ENCODE data around the gene DLST. TPM values are rescaled to one million over a fixed set of nuclear protein-coding genes. Genes with fewer than 3 reads are reported as not detected.

Gene DLST
- 42.7 and 51.6 TPM in 2 replicates for total RNA-seq (2014; rRNA removed; shearing (Covaris generic))
- 101 and 145 TPM in 2 replicates for polyA plus RNA-seq (2015; cell fraction: cytosol; rRNA removed)
- polyA plus RNA-seq (2015; cell fraction: nucleus; rRNA removed) = 180 and 193 TPM in 2 replicates

- in situ Hi-C loops (cut with HindIII; ENCODE audit: low pct_unique_long_range_greater_than_20kb, low sequenced_read_pairs) = no loop called here
Observed at GRCh38 chr14:74881431-74882102, at the start of gene DLST. Gene DLST, plus strand, starts transcription at chr14:74881916. Its CDS starts 38 bp downstream, at chr14:74881954.

GRCh38 chr14:74832849-74833248 lies 48.9 kb upstream of the DLST start:
- in situ Hi-C loops (cut with HindIII; ENCODE audit: low pct_unique_long_range_greater_than_20kb, low sequenced_read_pairs) = no loop called here
- DNase-seq (ENCODE audit: low read depth, low spot score) = no peak

More at GRCh38 chr14:74881431-74882102, at the start of gene DLST:
- peak; percentile 76 for DNase-seq (ENCODE audit: low read depth, low spot score)

GRCh38 chr14:74834692-74835392 lies 46.9 kb upstream of the DLST start:
- DNase-seq (ENCODE audit: low read depth, low spot score) = no peak
- in situ Hi-C loops (cut with HindIII; ENCODE audit: low pct_unique_long_range_greater_than_20kb, low sequenced_read_pairs) = no loop called here

GRCh38 chr14:74835645-74836250 lies 46.0 kb upstream of the DLST start:
- DNase-seq (ENCODE audit: low read depth, low spot score) = no peak
- in situ Hi-C loops (cut with HindIII; ENCODE audit: low pct_unique_long_range_greater_than_20kb, low sequenced_read_pairs) = no loop called here

GRCh38 chr14:74836251-74836960 lies 45.3 kb upstream of the DLST start:
- DNase-seq (ENCODE audit: low read depth, low spot score) = no peak
- in situ Hi-C loops (cut with HindIII; ENCODE audit: low pct_unique_long_range_greater_than_20kb, low sequenced_read_pairs) = no loop called here

GRCh38 chr14:74838166-74838565 lies 43.5 kb upstream of the DLST start:
- in situ Hi-C loops (cut with HindIII; ENCODE audit: low pct_unique_long_range_greater_than_20kb, low sequenced_read_pairs) = no loop called here
- DNase-seq (ENCODE audit: low read depth, low spot score) = no peak

- no peak for DNase-seq (ENCODE audit: low read depth, low spot score)
- in situ Hi-C loops (cut with HindIII; ENCODE audit: low pct_unique_long_range_greater_than_20kb, low sequenced_read_pairs) = no loop called here
Observed at GRCh38 chr14:74840603-74841030, 41.1 kb upstream of the DLST start.

- no peak for DNase-seq (ENCODE audit: low read depth, low spot score)
- in situ Hi-C loops (cut with HindIII; ENCODE audit: low pct_unique_long_range_greater_than_20kb, low sequenced_read_pairs) = no loop called here
Observed at GRCh38 chr14:74841230-74842207, 40.2 kb upstream of the DLST start.

GRCh38 chr14:74843653-74844052 lies 38.1 kb upstream of the DLST start:
- in situ Hi-C loops (cut with HindIII; ENCODE audit: low pct_unique_long_range_greater_than_20kb, low sequenced_read_pairs) = no loop called here
- no peak for DNase-seq (ENCODE audit: low read depth, low spot score)

GRCh38 chr14:74846168-74846567 lies 35.5 kb upstream of the DLST start:
- DNase-seq (ENCODE audit: low read depth, low spot score) = no peak
- in situ Hi-C loops (cut with HindIII; ENCODE audit: low pct_unique_long_range_greater_than_20kb, low sequenced_read_pairs) = no loop called here

GRCh38 chr14:74846968-74847665 lies 34.6 kb upstream of the DLST start:
- in situ Hi-C loops (cut with HindIII; ENCODE audit: low pct_unique_long_range_greater_than_20kb, low sequenced_read_pairs) = no loop called here
- DNase-seq (ENCODE audit: low read depth, low spot score) = no peak

- no peak for DNase-seq (ENCODE audit: low read depth, low spot score)
- in situ Hi-C loops (cut with HindIII; ENCODE audit: low pct_unique_long_range_greater_than_20kb, low sequenced_read_pairs) = no loop called here
Observed at GRCh38 chr14:74848768-74849167, 32.9 kb upstream of the DLST start.

GRCh38 chr14:74852922-74853530 lies 28.7 kb upstream of the DLST start:
- in situ Hi-C loops (cut with HindIII; ENCODE audit: low pct_unique_long_range_greater_than_20kb, low sequenced_read_pairs) = no loop called here
- DNase-seq (ENCODE audit: low read depth, low spot score) = no peak

- DNase-seq (ENCODE audit: low read depth, low spot score) = no peak
- in situ Hi-C loops (cut with HindIII; ENCODE audit: low pct_unique_long_range_greater_than_20kb, low sequenced_read_pairs) = no loop called here
Observed at GRCh38 chr14:74853581-74853980, 28.1 kb upstream of the DLST start.

- in situ Hi-C loops (cut with HindIII; ENCODE audit: low pct_unique_long_range_greater_than_20kb, low sequenced_read_pairs) = no loop called here
- DNase-seq (ENCODE audit: low read depth, low spot score) = no peak
Observed at GRCh38 chr14:74855021-74855420, 26.7 kb upstream of the DLST start.

- no peak for DNase-seq (ENCODE audit: low read depth, low spot score)
- in situ Hi-C loops (cut with HindIII; ENCODE audit: low pct_unique_long_range_greater_than_20kb, low sequenced_read_pairs) = no loop called here
Observed at GRCh38 chr14:74855945-74856344, 25.8 kb upstream of the DLST start.
